ENCODE data around the gene RPL22L1.

RPL22L1 gene

DNA sequence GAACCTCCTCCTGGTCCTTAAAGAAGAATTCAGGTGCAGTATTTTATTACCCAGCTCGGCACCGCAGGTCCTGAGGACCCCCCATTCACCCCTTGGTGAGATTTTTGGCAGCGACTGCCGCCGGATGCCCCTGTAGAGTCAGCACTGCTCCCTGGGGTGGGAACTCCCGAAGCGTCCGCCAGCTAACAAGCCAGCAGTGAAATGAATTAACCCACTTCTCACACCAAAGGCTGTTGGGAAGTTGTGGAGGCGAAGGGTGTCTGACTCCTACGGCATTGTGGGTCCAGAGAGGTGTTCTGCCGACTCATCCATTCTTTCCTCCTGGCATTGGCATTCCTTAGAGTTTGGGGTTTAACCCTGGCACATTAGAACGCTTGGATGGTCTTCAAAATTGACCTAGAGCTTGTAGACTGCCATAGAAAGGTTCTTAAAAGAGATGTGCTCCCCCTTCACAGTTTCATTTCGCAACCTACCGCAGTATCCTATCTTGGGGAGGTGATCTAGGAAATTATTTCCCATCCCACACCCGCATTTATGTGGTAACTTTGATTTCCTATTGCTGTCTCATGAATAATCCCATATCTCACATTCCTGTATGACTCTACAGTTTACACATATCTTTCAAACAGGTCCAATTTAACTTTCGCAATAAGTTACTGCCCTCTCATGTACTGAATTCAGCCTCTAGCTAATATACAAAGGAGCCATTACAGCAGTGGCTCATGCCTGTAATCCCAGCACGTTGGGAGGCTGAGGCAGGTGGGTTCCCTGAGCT lies 39.3 kb upstream of the RPL22L1 start:
- ATAC-seq (ENCODE audit: insufficient read depth, low read depth) (no peak), DNase-seq (no peak)
- Histone ChIP-seq H3K36me3 (ENCODE audit: insufficient read depth, low read length) (no peaks in the 10 kb centered on the region), H3K9ac (ENCODE audit: low read depth, low read length) (no peak overlapping the region), H3K4me2 (ENCODE audit: insufficient read depth, low read length) (no peak overlapping the region), H3K27me3 (ENCODE audit: insufficient read depth, low read length, poor library complexity) (no peaks in the 10 kb centered on the region), H3K27ac (ENCODE audit: low read length) (no peak overlapping the region), H3K79me2 (ENCODE audit: insufficient read depth, low read length) (no peaks in the 10 kb centered on the region), H4K20me1 (ENCODE audit: insufficient read depth, low read length) (no peaks in the 10 kb centered on the region), H3K4me3 (ENCODE audit: low read depth in 1 of 2, low read length in 2 of 2) (no peak overlapping the region), H2AFZ (ENCODE audit: low read depth, low read length) (no peak overlapping the region), H3K4me1 (ENCODE audit: insufficient read depth, low read length) (no peaks in the 10 kb centered on the region), H3K9me3 (ENCODE audit: insufficient read depth, low read length, severe bottlenecking) (no peaks in the 10 kb centered on the region)
- TF ChIP-seq, protein P1, sequence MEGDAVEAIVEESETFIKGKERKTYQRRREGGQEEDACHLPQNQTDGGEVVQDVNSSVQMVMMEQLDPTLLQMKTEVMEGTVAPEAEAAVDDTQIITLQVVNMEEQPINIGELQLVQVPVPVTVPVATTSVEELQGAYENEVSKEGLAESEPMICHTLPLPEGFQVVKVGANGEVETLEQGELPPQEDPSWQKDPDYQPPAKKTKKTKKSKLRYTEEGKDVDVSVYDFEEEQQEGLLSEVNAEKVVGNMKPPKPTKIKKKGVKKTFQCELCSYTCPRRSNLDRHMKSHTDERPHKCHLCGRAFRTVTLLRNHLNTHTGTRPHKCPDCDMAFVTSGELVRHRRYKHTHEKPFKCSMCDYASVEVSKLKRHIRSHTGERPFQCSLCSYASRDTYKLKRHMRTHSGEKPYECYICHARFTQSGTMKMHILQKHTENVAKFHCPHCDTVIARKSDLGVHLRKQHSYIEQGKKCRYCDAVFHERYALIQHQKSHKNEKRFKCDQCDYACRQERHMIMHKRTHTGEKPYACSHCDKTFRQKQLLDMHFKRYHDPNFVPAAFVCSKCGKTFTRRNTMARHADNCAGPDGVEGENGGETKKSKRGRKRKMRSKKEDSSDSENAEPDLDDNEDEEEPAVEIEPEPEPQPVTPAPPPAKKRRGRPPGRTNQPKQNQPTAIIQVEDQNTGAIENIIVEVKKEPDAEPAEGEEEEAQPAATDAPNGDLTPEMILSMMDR (IDR thresholded peaks at IDR 0.05; ENCODE audit: borderline replicate concordance, extremely low read depth, low read length, poor library complexity, severe bottlenecking): no peak
- TF ChIP-seq EZH2 (IDR thresholded peaks at IDR 0.05; ENCODE audit: borderline replicate concordance, low read depth, low read length, severe bottlenecking): no peak

DNA sequence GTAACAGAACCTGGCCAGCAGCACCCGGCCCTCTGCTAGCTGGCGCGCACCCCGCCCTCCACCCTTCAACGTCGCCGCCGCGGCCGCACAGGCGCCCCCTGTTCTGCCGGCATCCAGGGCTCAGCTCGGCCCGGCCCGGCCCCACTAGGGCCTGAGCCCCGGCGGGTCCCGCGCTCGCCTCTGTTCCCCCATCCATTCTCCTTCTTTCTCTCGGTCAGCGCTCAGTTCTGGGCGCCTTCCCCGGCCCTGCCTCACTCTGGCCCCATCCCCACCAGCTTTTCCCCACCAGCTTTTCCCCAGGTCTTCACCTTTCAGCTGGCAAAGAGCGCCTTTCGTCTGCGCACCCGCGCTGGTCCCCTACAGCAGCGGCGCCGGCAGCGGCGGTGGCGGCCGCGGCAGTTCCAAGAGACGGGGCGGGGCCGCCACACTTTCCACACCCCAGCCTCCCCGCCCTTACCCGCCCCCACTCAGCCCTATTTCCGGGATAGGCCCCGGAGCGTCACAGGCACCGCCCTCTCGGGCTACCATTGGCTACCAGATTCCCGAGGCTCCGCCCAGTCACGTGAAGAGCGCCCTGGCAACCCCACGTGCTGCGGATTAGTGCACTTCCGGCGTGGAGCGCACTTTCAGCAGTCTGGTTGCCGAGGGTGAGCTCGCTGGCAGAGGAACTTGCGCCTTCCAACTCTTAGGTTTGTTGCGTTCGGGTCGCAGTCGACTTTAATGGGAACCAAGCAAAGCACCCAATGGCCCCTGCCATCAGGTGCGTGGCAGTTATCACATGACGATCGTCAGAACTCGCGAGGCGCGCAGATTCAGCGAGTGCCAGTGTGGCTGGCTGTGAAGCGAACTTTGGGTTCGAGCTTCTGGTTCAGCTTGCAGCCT lies 38.5 kb upstream of the RPL22L1 start, which contains the start of gene EIF5A2:
EIF5A2 (minus strand) TSS at position 403 of the 882 bp plus-strand sequence. CDS start 831 bp downstream, outside the sequence.
- no peak within 1 kb of the TSS for H3K9ac ChIP-seq (ENCODE audit: low read depth, low read length)
- no peaks in the 10 kb centered on the region for H3K27me3 ChIP-seq (ENCODE audit: insufficient read depth, low read length, poor library complexity)
- H2AFZ ChIP-seq (ENCODE audit: low read depth, low read length): no peak within 1 kb of the TSS
- no peak within 1 kb of the TSS for H3K4me3 ChIP-seq (ENCODE audit: low read depth in 1 of 2, low read length in 2 of 2)
- no peak within 1 kb of the TSS for H3K27ac ChIP-seq (ENCODE audit: low read length)
- no peak for DNase-seq
- no peak within 1 kb of the TSS for H3K4me2 ChIP-seq (ENCODE audit: insufficient read depth, low read length)
- H3K36me3 ChIP-seq (ENCODE audit: insufficient read depth, low read length): no peaks in the 10 kb centered on the region
- H4K20me1 ChIP-seq (ENCODE audit: insufficient read depth, low read length): no peaks in the 10 kb centered on the region
- H3K9me3 ChIP-seq (ENCODE audit: insufficient read depth, low read length, severe bottlenecking): no peaks in the 10 kb centered on the region
- no peaks in the 10 kb centered on the region for H3K79me2 ChIP-seq (ENCODE audit: insufficient read depth, low read length)
- H3K4me1 ChIP-seq (ENCODE audit: insufficient read depth, low read length): no peaks in the 10 kb centered on the region
- no peak for ATAC-seq (ENCODE audit: insufficient read depth, low read depth)
- no peak for TF ChIP-seq EZH2 (IDR thresholded peaks at IDR 0.05; ENCODE audit: borderline replicate concordance, low read depth, low read length, severe bottlenecking)
- TF ChIP-seq, protein P1 (IDR thresholded peaks at IDR 0.05; ENCODE audit: borderline replicate concordance, extremely low read depth, low read length, poor library complexity, severe bottlenecking): no peak

DNA sequence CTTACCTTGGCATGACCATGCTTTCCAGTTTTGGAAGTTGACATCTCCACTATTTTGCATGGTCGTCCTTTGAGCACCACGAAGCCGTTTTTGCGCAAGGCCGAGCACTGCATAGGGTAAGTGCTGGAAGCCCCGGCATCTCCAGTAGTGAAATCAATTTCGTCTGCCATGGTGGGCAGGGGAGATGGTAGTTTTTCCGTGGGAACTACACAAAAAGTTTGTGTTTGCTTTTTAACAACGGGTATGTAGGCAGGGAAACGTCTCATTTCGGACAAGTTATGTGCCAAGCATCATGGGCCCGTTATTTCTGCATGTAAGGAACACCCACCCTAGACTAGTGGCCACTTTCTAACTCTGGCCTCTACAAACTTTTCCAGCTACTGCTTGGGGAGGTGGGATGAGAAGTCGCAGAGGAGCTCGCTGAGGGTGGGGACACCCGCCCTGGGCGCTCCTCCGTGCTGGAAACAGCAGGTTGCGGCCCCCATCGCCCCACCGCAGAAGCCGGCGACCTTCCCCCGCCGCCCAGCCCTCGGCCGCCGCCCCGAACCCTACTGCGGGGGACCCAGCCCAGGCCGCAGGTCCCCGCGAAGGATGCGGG lies 37.7 kb upstream of the RPL22L1 start:
- H4K20me1 ChIP-seq (ENCODE audit: insufficient read depth, low read length): no peaks in the 10 kb centered on the region
- H3K27me3 ChIP-seq (ENCODE audit: insufficient read depth, low read length, poor library complexity): peaks cover 4% of the 10 kb centered on the region
- no peaks in the 10 kb centered on the region for H3K4me1 ChIP-seq (ENCODE audit: insufficient read depth, low read length)
- H3K27ac ChIP-seq (ENCODE audit: low read length): no peak overlapping the region
- no peaks in the 10 kb centered on the region for H3K79me2 ChIP-seq (ENCODE audit: insufficient read depth, low read length)
- no peaks in the 10 kb centered on the region for H3K36me3 ChIP-seq (ENCODE audit: insufficient read depth, low read length)
- H3K4me3 ChIP-seq (ENCODE audit: low read depth in 1 of 2, low read length in 2 of 2): no peak overlapping the region
- no peak overlapping the region for H3K9ac ChIP-seq (ENCODE audit: low read depth, low read length)
- no peak overlapping the region for H3K4me2 ChIP-seq (ENCODE audit: insufficient read depth, low read length)
- no peak for ATAC-seq (ENCODE audit: insufficient read depth, low read depth)
- TF ChIP-seq, protein P1 (IDR thresholded peaks at IDR 0.05; ENCODE audit: borderline replicate concordance, extremely low read depth, low read length, poor library complexity, severe bottlenecking): no peak
- no peak for TF ChIP-seq EZH2 (IDR thresholded peaks at IDR 0.05; ENCODE audit: borderline replicate concordance, low read depth, low read length, severe bottlenecking)
- no peak overlapping the region for H2AFZ ChIP-seq (ENCODE audit: low read depth, low read length)
- no peak for DNase-seq
- no peaks in the 10 kb centered on the region for H3K9me3 ChIP-seq (ENCODE audit: insufficient read depth, low read length, severe bottlenecking)

Data from DND-41 (cell line).